ENCODE results near the gene GGA3. TPM values are rescaled to one million over a fixed set of nuclear protein-coding genes. Genes with fewer than 3 reads are reported as not detected.
A peak's percentile ranks its signal among the peaks of the same experiment; 100 is the strongest.

The GGA3 gene
- total RNA-seq, 1 donor from 2014 or later: 34.3 TPM

DNA sequence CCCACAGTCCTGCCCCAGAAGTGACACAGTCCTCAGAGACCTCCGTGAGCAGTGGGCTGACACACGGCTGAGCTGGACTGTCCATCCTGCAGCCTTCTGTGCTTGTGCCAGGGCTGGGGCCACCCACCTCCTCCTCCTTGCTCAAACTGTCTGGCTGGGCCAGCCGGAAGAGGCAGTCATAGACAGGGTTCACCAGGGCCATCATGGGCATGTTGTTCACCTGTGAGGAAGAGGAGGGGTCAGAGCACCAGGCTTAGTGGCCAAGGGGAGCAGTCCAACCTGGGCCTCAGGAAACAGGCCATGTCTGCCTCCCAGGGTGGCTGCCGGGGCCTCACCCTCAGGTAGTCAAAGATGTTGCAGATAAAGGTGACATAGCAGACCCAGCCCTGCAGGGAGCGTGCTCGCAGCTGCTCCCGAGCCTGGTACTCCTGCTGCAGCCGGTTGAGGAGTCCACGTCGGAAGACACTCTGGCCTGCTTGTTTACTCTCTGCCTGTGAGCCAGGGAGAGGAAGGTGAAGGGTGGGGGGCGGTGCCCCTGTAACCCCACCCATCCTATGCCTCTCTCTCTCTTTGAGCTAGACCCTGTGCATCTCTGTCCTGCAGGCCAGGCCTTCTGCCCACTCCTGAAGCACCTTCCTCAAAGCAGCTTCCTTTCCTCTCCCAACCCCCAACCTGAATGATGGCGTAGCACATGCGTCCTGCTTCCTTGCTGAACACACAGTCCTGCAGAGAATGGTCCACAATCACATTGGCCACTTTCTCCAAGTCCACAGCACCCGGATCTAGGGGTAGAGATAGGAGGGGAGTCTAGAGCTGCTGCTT, 6.2 kb upstream of the GGA3 start:
- Mint-ChIP-seq H3K27me3 (ENCODE audit: unreplicated experiment) (no peaks in the 10 kb centered on the region), H3K4me3 (ENCODE audit: unreplicated experiment) (no peak overlapping the region), H3K9me3 (ENCODE audit: unreplicated experiment) (no peaks in the 10 kb centered on the region), H3K27ac (ENCODE audit: unreplicated experiment) (no peak overlapping the region), H3K4me1 (ENCODE audit: unreplicated experiment) (peaks cover 21% of the 10 kb centered on the region), H3K36me3 (ENCODE audit: unreplicated experiment) (peaks cover 13% of the 10 kb centered on the region)
- TF ChIP-seq CTCF (IDR thresholded peaks at IDR 0.05): no peak
- no peak for DNase-seq (ENCODE audit: extremely low spot score, unreplicated experiment)

DNA sequence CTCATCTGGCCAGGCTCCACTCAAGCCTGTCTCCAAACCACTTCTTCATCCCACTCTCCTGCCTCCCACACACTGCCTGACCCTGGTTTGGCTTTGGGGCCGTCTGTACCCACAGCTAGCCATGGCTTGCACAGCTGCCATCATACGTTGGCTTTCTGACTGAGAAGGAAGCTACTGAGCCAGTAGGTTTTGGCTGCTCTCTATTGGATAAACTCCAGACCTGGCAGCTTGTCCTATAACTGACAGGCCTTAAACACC, 5.7 kb upstream of the GGA3 start:
- Mint-ChIP-seq H3K4me3 (ENCODE audit: unreplicated experiment) (no peak overlapping the region), H3K27me3 (ENCODE audit: unreplicated experiment) (no peaks in the 10 kb centered on the region), H3K4me1 (ENCODE audit: unreplicated experiment) (peaks cover 27% of the 10 kb centered on the region), H3K36me3 (ENCODE audit: unreplicated experiment) (peaks cover 13% of the 10 kb centered on the region), H3K9me3 (ENCODE audit: unreplicated experiment) (no peaks in the 10 kb centered on the region), H3K27ac (ENCODE audit: unreplicated experiment) (no peak overlapping the region)
- no peak for TF ChIP-seq CTCF (IDR thresholded peaks at IDR 0.05)
- DNase-seq (ENCODE audit: extremely low spot score, unreplicated experiment): no peak

- H3K27me3 Mint-ChIP-seq (ENCODE audit: unreplicated experiment): no peaks in the 10 kb centered on the region
- H3K4me3 Mint-ChIP-seq (ENCODE audit: unreplicated experiment): no peak overlapping the region
- peaks cover 13% of the 10 kb centered on the region for H3K36me3 Mint-ChIP-seq (ENCODE audit: unreplicated experiment)
- TF ChIP-seq CTCF (IDR thresholded peaks at IDR 0.05): no peak
- no peak overlapping the region for H3K27ac Mint-ChIP-seq (ENCODE audit: unreplicated experiment)
- no peaks in the 10 kb centered on the region for H3K9me3 Mint-ChIP-seq (ENCODE audit: unreplicated experiment)
- peaks cover 26% of the 10 kb centered on the region for H3K4me1 Mint-ChIP-seq (ENCODE audit: unreplicated experiment)
- DNase-seq (ENCODE audit: extremely low spot score, unreplicated experiment): no peak
Measured at GRCh38 chr17:75266316-75267152, 5.1 kb upstream of the GGA3 start.

DNA sequence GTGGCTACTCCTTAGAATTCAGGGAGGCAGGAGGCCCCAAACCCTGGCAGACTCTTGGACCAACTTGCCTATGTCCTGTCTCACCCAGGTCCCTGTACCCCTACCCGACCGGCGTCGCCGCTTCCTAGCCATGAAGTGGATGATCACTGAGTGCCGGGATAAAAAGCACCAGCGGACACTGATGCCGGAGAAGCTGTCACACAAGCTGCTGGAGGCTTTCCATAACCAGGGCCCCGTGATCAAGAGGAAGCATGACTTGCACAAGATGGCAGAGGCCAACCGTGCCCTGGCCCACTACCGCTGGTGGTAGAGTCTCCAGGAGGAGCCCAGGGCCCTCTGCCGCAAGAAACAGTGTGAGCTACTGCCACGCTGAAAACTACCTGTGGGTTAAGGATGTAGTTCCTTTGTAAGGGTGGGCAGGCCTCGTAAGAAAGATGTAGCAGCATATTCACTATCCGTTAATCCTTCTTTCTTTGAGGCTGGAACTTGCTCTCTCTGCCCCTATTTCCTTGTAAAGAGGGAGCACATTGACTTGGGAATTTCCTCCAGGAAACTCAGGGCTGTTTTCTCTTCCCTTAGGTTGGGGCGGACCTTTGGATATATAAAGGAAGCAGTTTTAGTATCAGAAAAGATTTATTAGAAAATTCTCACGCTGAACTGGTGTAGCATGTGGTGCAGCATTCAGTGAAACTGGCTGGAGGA, 4.4 kb upstream of the GGA3 start:
- H3K36me3 Mint-ChIP-seq (ENCODE audit: unreplicated experiment): peaks cover 13% of the 10 kb centered on the region
- H3K9me3 Mint-ChIP-seq (ENCODE audit: unreplicated experiment): no peaks in the 10 kb centered on the region
- TF ChIP-seq CTCF (IDR thresholded peaks at IDR 0.05): no peak
- peaks cover 30% of the 10 kb centered on the region for H3K4me1 Mint-ChIP-seq (ENCODE audit: unreplicated experiment)
- H3K4me3 Mint-ChIP-seq (ENCODE audit: unreplicated experiment): no peak overlapping the region
- no peak for DNase-seq (ENCODE audit: extremely low spot score, unreplicated experiment)
- no peak overlapping the region for H3K27ac Mint-ChIP-seq (ENCODE audit: unreplicated experiment)
- H3K27me3 Mint-ChIP-seq (ENCODE audit: unreplicated experiment): no peaks in the 10 kb centered on the region

DNA sequence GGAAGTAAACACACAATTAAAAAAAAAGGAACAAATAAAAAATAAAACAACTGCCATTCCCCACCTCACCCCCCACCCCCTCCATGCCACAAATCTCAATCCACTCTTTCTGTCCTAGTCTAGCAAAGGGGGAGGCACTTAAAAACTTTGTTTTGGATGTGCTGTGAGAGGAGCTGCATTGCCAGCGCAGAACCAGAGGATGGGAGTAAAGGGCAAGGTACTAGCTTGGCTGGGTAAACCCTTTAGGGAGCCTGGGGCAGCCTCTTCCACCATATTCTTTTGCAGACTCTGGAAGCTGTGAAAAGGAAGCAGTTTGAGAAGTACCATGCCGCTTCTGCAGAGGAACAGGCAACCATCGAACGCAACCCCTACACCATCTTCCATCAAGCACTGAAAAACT, 1.6 kb upstream of the GGA3 start:
- H3K4me3 Mint-ChIP-seq (ENCODE audit: unreplicated experiment): peak overlapping the region; percentile 99

More for the DNA sequence above, 1.6 kb upstream of the GGA3 start:
- TF ChIP-seq CTCF (IDR thresholded peaks at IDR 0.05): no peak
- H3K9me3 Mint-ChIP-seq (ENCODE audit: unreplicated experiment): no peaks in the 10 kb centered on the region
- no peak overlapping the region for H3K27ac Mint-ChIP-seq (ENCODE audit: unreplicated experiment)
- peaks cover 35% of the 10 kb centered on the region for H3K4me1 Mint-ChIP-seq (ENCODE audit: unreplicated experiment)
- H3K27me3 Mint-ChIP-seq (ENCODE audit: unreplicated experiment): no peaks in the 10 kb centered on the region
- H3K36me3 Mint-ChIP-seq (ENCODE audit: unreplicated experiment): peaks cover 16% of the 10 kb centered on the region
- DNase-seq (ENCODE audit: extremely low spot score, unreplicated experiment): no peak
